Activated naive CD4-positive, alpha-beta T cell treated with anti-CD3 and anti-CD28 coated beads, Interleukin-2, amount 10 ng/mL, durations not matched to agents 7 days and 5 days (primary cell): Measurements from ENCODE around the gene ZNF580.

ENCODE experiments used
- CTCF ChIA-PET: fragments of 350-600 bp; sonication (Branson Sonifier 250); formaldehyde crosslinking; loops from one replicate; lab custom pipeline; 2021; ENCODE audit warnings: antibody characterized with exemption; lab: Charles Lee
- DNase-seq: peaks from one replicate; pipeline ENCODE4 v3.0.0-alpha.2; 2020
- H3K27ac Mint-ChIP-seq: one replicate; pipeline ENCODE4 v1.8.0; 2021; ENCODE audit warnings: mild to moderate bottlenecking, moderate library complexity, mixed read lengths
- H3K27me3 Mint-ChIP-seq: one replicate; pipeline ENCODE4 v1.8.0; 2021; ENCODE audit warnings: mild to moderate bottlenecking, mixed read lengths
- H3K36me3 Mint-ChIP-seq: one replicate; pipeline ENCODE4 v1.8.0; 2021; ENCODE audit warnings: mixed read lengths
- H3K4me1 Mint-ChIP-seq: one replicate; pipeline ENCODE4 v1.8.0; 2021; ENCODE audit warnings: mixed read lengths
- H3K4me3 Mint-ChIP-seq: one replicate; pipeline ENCODE4 v1.8.0; 2021; ENCODE audit warnings: mild to moderate bottlenecking, moderate library complexity, mixed read lengths
- H3K9me3 Mint-ChIP-seq: one replicate; pipeline ENCODE4 v1.8.0; 2021; ENCODE audit warnings: mixed read lengths

ZNF580 gene

GRCh38 chr19:55681131-55682092, 40.6 kb downstream of the ZNF580 start:
- H3K27ac Mint-ChIP-seq: no peak overlapping the region
- H3K36me3 Mint-ChIP-seq: peaks cover 36% of the 10 kb centered on the region
- no peak overlapping the region for H3K4me3 Mint-ChIP-seq
- CTCF ChIA-PET: interaction anchor here (0.8 kb wide), 1 partner anchor 10 kb away, joined by 3 read pairs; no protein-coding TSS in a partner anchor
- H3K4me1 Mint-ChIP-seq: peaks cover 26% of the 10 kb centered on the region
- no peak for DNase-seq
- no peaks in the 10 kb centered on the region for H3K27me3 Mint-ChIP-seq
- H3K9me3 Mint-ChIP-seq: no peaks in the 10 kb centered on the region

DNA sequence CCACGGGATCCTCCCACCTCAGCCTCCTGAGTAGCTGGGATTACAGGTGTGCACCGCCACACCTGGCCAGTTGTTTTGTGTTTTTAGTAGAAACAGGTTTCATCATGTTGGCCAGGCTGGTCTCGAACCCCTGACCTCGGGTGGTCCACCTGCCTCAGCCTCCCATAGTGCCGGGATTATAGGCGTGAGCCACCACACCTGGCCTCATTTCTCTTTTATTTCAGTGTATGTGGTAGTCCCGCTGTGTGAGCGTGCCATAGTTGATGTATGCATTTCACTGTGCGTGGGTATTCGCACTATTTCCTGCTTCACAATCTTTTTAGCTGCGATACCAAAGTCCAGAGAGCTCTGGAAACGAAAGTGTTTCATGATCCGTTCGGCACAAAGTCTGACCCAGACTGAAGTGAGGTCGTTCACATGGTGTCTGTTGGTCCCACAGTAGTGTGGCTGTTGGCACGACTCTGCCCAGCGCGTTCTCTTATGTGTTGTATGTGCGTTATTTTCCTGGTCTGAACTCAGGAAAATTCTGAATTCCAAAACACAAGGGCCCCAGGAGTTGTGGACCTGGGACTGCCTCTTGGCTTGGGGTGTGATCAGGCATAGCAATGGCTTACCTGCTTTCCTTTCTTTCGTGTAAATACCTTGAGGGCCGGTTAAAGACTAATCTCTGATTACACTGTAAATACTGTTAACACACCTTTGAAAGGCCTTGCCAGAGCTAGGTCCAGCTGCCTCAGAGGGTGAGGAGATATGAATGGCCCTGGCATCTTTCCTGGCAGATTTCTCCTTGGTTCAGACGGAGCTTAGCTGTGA, 42.9 kb downstream of the ZNF580 start:
- peaks cover 13% of the 10 kb centered on the region for H3K4me1 Mint-ChIP-seq
- CTCF ChIA-PET: no interaction called here
- peaks cover 24% of the 10 kb centered on the region for H3K36me3 Mint-ChIP-seq

DNA sequence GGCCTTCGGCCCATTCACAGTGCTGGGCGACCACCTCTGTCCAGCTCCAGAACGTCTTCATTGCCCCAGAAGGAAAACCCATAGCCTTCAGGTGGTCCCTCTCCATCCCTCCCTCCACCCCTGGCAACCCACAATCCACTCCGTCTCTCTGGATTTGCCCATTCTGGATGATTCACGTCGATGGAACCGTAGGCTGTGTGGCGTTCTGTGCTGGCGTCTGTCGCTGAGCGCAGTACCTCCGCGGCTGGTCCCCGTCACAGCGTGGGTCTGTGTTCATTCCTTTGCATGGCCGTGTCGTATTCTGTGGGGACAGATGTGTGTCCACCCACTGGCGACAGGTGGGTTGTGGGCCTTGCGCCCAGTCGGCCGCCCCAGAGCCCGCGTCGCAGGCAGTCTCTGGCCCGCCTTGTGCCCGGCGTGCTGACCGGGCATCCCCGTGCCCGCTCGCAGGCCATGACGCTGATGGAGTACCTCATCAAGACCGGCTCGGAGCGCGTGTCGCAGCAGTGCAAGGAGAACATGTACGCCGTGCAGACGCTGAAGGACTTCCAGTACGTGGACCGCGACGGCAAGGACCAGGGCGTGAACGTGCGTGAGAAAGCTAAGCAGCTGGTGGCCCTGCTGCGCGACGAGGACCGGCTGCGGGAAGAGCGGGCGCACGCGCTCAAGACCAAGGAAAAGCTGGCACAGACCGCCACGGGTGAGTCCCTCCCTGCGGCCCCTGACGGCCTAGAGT, 44.3 kb downstream of the ZNF580 start:
- Mint-ChIP-seq H3K4me1 (peaks cover 7% of the 10 kb centered on the region), H3K27ac (no peak overlapping the region), H3K36me3 (peaks cover 23% of the 10 kb centered on the region), H3K9me3 (no peaks in the 10 kb centered on the region), H3K27me3 (no peaks in the 10 kb centered on the region), H3K4me3 (no peak overlapping the region)
- CTCF ChIA-PET: no interaction called here
- DNase-seq: no peak

More for the DNA sequence above, 42.9 kb downstream of the ZNF580 start:
- no peak overlapping the region for H3K27ac Mint-ChIP-seq
- H3K27me3 Mint-ChIP-seq: no peaks in the 10 kb centered on the region
- no peaks in the 10 kb centered on the region for H3K9me3 Mint-ChIP-seq
- H3K4me3 Mint-ChIP-seq: no peak overlapping the region
- DNase-seq: no peak

GRCh38 chr19:55685776-55686175, 45.0 kb downstream of the ZNF580 start:
- no peak for DNase-seq
- Mint-ChIP-seq H3K27me3 (no peaks in the 10 kb centered on the region), H3K36me3 (peaks cover 25% of the 10 kb centered on the region), H3K4me3 (no peak overlapping the region), H3K9me3 (no peaks in the 10 kb centered on the region), H3K4me1 (peaks cover 7% of the 10 kb centered on the region), H3K27ac (no peak overlapping the region)
- CTCF ChIA-PET: no interaction called here

GRCh38 chr19:55686311-55687050, 45.7 kb downstream of the ZNF580 start:
- CTCF ChIA-PET: no interaction called here
- Mint-ChIP-seq H3K9me3 (no peaks in the 10 kb centered on the region), H3K27ac (no peak overlapping the region), H3K27me3 (no peaks in the 10 kb centered on the region), H3K36me3 (peaks cover 30% of the 10 kb centered on the region), H3K4me3 (no peak overlapping the region), H3K4me1 (peaks cover 7% of the 10 kb centered on the region)
- no peak for DNase-seq

GRCh38 chr19:55687281-55688201, 46.7 kb downstream of the ZNF580 start:
- Mint-ChIP-seq H3K36me3 (peaks cover 30% of the 10 kb centered on the region), H3K4me1 (peaks cover 7% of the 10 kb centered on the region), H3K27ac (no peak overlapping the region), H3K4me3 (no peak overlapping the region), H3K27me3 (no peaks in the 10 kb centered on the region), H3K9me3 (no peaks in the 10 kb centered on the region)
- CTCF ChIA-PET: no interaction called here
- no peak for DNase-seq

GRCh38 chr19:55688422-55689218, 47.8 kb downstream of the ZNF580 start:
- Mint-ChIP-seq H3K4me3 (no peak overlapping the region), H3K27me3 (no peaks in the 10 kb centered on the region), H3K9me3 (no peaks in the 10 kb centered on the region), H3K27ac (peak overlapping the region; percentile 24), H3K4me1 (peaks cover 7% of the 10 kb centered on the region), H3K36me3 (peaks cover 35% of the 10 kb centered on the region)
- CTCF ChIA-PET: no interaction called here
- no peak for DNase-seq

DNA sequence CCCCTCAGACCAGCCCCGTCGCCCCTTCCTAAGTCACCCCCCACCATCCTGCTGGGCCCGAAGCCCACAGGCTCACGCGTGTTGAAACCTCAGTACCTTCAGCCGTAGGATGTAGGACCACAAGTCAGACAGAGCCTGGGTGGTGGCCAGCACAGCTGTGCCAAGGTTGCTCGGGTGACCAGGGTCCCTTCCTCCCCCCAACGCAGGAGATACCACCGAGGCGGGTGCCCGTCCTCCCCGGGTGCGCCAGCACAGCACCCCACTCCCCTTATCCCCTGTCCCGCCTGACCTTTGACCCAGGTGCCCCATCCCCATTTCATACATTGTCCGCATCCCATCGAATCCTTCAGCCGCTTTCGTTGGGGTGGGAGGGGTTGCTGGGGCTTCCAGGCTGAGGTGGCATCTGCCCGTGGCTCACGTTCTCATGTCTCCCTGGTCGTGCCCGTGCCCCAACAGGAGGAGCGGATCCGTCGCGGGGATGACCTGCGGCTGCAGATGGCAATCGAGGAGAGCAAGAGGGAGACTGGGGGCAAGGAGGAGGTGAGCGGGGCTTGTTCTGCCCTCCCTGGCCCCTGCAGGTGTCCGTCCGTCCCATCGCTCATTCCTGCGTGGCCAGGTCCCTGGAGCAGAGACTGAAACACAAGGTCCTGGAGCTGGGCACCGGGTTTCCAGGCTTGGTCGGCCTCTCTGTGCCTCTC, 48.8 kb downstream of the ZNF580 start:
- CTCF ChIA-PET: no interaction called here
- Mint-ChIP-seq H3K36me3 (peaks cover 39% of the 10 kb centered on the region), H3K27ac (no peak overlapping the region), H3K9me3 (no peaks in the 10 kb centered on the region), H3K4me1 (peaks cover 7% of the 10 kb centered on the region), H3K27me3 (no peaks in the 10 kb centered on the region), H3K4me3 (no peak overlapping the region)
- DNase-seq: no peak

DNA sequence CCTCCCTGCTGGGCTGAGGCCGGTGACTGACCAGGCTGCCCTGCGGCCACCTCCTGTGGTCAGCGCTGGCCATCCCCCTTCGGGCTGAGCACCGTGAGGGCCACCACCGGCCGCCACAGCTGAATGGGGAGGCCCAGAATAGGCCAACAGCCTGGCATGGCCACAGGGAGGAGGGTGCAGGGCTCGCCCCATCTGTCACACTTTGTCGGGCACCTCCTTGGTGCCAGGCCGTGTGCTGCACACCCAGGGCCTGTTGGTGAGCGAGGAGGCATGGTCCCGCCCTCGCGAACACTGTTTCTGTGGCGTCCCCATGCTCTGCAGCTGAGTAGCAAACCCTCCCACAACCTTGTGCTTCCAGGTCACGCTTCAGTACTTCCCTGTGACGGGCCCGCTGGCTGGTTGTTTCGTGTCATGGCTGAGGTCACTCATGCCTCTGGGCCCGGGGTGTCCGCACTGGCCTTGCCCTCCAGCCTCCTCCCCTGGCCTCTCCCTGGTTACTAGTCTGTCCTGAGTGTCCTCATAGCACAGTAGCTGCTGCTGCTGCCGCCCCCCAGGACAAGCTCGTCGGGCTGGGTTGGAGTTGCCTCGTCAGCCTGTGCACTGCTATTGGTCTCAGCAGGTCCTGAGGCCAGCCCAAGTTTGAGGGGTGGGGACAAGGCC, 49.4 kb downstream of the ZNF580 start:
- Mint-ChIP-seq H3K4me3 (no peak overlapping the region), H3K36me3 (peaks cover 35% of the 10 kb centered on the region), H3K27ac (no peak overlapping the region), H3K27me3 (no peaks in the 10 kb centered on the region), H3K9me3 (no peaks in the 10 kb centered on the region), H3K4me1 (peaks cover 7% of the 10 kb centered on the region)
- no peak for DNase-seq
- CTCF ChIA-PET: no interaction called here

- Mint-ChIP-seq H3K4me3 (no peak overlapping the region), H3K27me3 (no peaks in the 10 kb centered on the region), H3K9me3 (no peaks in the 10 kb centered on the region), H3K36me3 (peaks cover 36% of the 10 kb centered on the region), H3K4me1 (peaks cover 7% of the 10 kb centered on the region), H3K27ac (no peak overlapping the region)
- DNase-seq: no peak
- CTCF ChIA-PET: no interaction called here
Observed at GRCh38 chr19:55690769-55691545, 50.2 kb downstream of the ZNF580 start.
